AG10803 (cell line): ENCODE measurements around the gene L2HGDH.

Experiments
- DNase-seq: peaks from one replicate; pipeline ENCODE4 v3.0.0; 2010; ENCODE audit warnings: low read depth
- H3K4me3 ChIP-seq: 2 replicates; pipeline ENCODE4 v1.5.1; 2011; ENCODE audit warnings: mild to moderate bottlenecking, low read length, control low read depth
- TF ChIP-seq, protein P1 (sequence below): conservative IDR thresholded peaks from 2 replicates; pipeline ENCODE4 v1.5.1; 2011; ENCODE audit warnings: mild to moderate bottlenecking, low read length, control low read depth, inconsistent platforms

The L2HGDH gene

DNA sequence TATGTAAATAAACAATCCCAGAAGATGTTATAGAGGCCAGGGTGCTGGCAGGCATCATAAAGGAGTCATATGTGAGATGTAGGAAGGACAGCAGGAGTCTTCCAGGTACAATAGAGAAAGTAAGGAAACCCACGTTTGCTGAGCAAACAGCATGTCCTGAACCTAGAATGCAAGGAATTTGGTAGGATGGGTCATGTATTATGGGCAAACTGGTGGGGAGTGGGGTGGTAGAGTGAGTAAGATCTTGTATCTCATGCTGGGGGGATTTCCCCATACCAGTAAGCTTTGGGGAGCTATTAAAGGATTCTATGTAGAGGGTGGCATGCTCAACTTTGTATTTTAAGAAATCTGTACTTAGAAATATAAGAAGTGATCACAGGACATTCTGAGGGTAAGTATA is 43.7 kb upstream of the L2HGDH start:
- no peak for DNase-seq
- H3K4me3 ChIP-seq, result no peak overlapping the region
- TF ChIP-seq, protein P1, sequence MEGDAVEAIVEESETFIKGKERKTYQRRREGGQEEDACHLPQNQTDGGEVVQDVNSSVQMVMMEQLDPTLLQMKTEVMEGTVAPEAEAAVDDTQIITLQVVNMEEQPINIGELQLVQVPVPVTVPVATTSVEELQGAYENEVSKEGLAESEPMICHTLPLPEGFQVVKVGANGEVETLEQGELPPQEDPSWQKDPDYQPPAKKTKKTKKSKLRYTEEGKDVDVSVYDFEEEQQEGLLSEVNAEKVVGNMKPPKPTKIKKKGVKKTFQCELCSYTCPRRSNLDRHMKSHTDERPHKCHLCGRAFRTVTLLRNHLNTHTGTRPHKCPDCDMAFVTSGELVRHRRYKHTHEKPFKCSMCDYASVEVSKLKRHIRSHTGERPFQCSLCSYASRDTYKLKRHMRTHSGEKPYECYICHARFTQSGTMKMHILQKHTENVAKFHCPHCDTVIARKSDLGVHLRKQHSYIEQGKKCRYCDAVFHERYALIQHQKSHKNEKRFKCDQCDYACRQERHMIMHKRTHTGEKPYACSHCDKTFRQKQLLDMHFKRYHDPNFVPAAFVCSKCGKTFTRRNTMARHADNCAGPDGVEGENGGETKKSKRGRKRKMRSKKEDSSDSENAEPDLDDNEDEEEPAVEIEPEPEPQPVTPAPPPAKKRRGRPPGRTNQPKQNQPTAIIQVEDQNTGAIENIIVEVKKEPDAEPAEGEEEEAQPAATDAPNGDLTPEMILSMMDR, result no peak

DNA sequence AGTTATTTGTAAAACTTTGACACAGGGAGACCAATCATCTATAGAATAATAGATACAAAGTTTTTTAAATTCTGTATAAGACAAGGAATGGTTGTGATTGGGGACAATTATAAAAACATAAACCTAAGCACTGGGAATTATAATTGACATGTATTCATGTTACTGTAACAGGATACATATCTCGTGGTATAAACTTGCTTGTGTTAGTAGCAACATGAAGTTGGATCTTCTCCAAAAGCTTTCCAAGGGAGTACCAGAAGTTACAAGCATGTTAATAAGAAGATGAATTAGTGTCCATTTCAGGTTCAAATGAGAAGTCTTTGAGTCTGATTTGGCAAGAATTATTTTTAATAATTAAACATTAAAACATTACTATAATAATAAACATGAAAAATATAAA is 42.5 kb upstream of the L2HGDH start:
- no peak overlapping the region for H3K4me3 ChIP-seq
- DNase-seq, result no peak

DNA sequence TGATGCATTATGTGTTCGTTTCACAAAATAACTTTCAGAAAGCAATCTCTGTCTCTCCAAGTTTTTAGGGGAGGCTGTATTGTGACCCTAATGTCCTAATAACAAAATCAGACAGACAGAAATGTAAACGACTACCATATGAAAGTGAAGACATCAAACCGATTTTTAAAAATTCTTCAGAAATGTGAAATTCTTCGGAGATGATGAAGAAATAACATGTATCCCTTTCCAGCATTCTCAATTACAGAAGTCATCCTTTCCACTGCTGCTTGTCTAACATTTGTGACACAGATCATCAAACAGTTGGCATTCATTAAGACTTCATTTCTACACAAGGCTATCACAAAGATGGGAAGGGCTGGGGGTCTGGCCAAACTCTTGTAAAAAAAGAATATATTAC is 41.1 kb upstream of the L2HGDH start:
- peak; percentile 55 for DNase-seq
- H3K4me3 ChIP-seq, result peak overlapping the region; percentile 29
- TF ChIP-seq, protein P1, result no peak

More for the DNA sequence above, 42.5 kb upstream of the L2HGDH start:
- TF ChIP-seq, protein P1, result no peak

DNA sequence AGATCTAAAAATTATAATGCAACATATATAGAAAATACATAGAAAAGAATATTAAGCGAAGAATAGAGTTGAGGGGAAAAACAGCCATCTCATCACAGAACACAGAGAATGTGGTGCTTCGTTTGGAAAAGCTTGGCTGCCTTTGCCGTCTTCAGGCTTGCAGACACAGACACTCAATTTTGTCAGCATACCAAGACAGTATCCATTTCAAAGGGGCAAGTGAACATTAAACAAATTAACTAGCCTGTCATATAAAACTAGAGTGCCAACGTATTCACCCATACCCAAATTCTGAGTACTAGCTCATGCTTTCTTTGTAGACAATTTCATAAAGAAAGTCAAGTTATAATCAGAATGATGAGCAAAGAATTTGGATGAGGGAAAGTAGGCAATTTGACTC is 40.6 kb upstream of the L2HGDH start:
- DNase-seq, result no peak
- TF ChIP-seq, protein P1, result no peak
- peak overlapping the region; percentile 29 for H3K4me3 ChIP-seq

DNA sequence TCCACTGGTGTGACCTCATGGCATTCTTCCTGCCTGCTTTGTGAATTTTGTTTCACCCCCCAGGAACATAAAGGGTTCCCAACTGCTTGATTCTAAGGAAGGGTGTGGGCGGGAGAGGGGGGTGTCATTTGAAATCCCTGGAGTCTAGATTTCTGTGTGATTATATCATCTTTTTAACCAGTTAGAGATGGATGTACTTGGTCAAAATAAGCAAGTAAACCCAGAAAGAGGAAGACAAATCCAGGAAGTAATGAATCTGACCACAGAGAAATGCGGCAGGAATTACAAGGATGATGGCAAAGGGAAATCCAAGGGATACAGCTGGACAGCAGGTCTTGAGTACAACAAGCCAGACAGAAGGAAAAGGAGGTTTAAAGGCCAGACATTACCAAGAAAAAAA is 38.9 kb upstream of the L2HGDH start:
- TF ChIP-seq, protein P1, result no peak

DNA sequence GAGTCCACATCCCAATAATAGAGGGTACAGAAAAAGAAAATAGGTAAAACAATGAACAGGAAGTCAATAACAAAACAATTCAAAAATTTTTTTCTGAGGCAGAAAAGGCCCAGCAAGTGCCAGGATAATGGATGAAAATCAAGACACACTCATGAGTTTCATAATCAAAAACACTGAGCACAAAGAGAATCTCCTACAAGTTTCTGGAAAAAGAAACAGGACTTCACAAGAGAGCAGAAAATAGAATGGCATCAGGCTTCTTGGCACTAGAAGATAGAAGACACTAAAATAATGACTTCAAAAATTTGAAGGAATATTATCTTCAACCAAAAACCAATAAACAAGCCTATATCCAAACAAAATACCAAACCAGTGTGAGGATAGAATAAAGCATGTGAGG is 36.9 kb upstream of the L2HGDH start:
- H3K4me3 ChIP-seq, result no peak overlapping the region
- no peak for DNase-seq
- TF ChIP-seq, protein P1, result no peak

More for the DNA sequence above, 38.9 kb upstream of the L2HGDH start:
- DNase-seq, result peak; percentile 89
- no peak overlapping the region for H3K4me3 ChIP-seq

DNA sequence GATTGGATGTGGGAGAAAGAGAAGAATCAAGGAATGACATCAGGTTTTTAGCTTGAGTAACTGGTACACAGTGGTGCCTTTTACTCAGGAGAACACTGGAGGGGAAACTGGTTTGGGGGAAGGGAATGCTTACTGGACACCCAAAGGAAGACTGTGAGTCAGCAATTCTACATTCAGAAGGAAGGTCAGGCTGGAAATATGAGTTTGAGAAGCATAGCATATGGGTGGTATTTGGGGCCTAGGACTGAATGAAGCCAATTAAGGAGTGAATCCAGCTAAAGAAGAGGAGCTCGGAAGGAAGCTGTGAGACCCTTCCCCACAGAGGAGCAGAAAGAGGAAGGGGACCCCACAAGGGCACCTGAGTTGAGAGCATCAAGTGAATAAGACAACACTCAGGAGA is 35.5 kb upstream of the L2HGDH start:
- TF ChIP-seq, protein P1, result no peak
- no peak overlapping the region for H3K4me3 ChIP-seq
- peak; percentile 69 for DNase-seq
